SKM-1 treated with dmso at 0.1 percent for 144 hours (cell line): ENCODE measurements around the gene TNRC6A.

Experiments used
- DNase-seq: peaks from one replicate; lab custom pipeline; 2025; ENCODE audit not compliant: unreplicated experiment; lab: John Stamatoyannopoulos, UW

Gene TNRC6A

DNA sequence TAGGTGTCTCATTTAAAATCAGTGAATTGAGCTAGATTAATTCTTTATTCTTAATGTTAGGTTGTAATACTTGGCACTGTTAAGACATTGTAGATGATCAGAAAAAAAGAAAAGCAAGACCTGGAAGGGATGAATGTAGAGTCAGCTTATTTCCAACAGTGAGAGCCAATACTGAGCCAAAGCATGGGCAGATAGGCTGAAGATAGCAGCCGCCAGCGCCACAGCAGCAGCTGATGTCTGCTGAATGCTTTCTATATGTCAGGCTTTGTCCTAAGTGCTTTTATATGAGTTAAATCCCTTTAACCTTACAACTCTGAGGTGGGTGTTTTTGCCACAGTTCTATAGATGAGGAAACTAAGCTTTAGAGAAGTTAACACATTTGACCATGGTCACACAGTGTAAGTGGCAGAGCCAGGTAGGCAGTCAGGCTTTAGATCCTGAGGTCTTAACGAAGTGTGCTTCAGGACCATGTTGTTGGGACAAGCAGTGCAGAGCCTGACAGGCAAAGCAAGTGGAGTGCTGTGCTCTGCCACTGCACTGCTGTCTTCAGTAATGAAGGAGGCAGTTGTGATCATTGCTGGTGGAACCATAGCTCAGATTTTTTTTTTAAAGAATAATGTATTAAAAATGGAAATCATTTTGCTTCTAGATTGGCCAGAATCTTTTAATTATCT, 25.9 kb downstream of the TNRC6A start:
- DNase-seq: no peak

DNA sequence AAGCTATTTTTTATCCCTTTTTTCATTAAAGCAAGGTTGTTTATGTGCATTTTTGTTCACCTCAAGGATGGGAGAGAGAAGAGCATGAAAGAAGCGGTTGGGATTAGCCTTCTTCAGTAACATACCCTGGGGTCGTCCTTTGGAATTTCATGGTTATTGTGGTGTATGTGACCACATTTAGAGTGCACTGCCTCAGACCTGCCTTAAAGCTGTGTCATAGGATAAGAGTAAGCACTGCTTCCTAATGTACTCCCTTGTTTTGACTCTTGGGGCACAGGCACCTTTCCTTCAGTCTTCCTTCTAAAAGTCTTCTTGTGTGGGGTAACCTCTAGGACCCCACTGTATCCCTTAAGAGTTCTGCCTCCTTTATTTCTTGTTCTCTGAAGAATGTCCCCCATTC, 28.9 kb downstream of the TNRC6A start:
- no peak for DNase-seq

DNA sequence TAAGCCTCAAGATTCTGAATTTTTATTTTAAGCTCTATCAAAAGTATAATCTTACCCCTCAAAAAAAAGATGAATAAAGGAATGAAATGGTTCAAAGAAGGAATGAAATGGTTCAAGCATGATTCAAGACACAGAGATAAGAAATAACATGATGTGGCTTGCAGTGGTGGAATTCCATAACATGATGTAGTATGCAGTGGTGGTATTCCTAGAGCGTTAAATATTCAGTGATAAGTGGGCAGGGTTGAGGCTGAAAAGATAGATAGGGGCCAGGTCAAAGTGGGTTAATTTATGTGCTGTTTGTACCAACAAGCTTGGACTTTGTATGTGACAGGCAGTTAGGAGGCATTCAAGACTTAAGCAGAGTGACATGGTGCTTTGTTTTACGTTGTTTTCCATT, 29.6 kb downstream of the TNRC6A start:
- no peak for DNase-seq

DNA sequence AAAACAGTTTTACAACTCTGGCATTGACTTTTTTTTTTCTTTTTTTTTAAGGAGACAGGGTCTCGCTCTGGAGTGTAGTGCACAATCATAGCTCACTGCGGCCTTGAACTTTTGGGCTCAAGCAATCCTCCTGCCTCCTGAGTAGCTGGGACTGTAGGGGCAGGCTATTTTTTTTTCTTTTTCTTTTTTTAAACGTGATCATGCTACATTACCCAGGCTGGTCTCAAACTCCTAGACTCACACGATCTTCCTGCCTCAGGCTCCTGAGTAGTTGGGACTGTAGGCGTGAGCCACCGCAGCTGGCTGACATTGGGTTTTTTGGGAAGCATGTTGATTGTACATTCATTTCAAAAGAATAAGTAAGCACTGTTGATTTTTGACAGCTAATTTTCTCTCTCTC, 32.1 kb downstream of the TNRC6A start:
- DNase-seq: no peak

DNA sequence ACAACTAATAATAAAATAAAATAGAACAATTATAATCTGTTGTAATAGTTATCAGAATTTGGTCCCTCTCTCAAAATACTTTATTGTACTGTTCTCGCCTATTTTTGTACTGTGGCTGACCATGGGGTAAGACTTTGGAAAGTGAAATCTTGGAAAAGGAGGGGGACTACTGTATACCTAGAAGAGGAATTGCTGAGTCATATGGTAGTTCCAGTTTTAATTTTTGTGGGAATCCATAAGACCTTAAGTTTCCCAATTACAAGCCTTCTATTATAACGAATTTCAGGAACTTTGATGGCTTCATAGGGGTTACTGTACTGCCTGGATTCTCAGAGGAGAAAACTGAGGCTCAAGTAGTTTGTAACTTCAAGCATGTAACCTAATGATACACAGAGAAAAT, 35.5 kb downstream of the TNRC6A start:
- no peak for DNase-seq

DNA sequence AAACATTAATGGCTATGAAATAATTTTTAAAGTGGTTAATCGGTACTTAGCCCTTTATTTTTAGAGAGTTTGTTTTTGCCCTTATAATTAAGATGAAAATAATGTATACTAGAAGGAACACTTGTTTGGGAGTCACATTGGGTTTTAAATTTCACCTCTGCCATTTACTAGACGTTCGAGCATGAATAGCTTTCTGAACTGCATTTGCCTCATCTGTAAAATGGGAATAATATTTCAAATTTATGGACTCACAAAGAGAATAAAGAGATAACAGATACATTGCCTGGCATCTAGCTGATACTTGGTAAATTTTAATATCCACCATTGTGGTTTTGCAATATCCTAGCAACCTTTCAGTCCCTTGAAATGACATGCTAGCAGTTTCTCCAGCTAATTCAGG, 36.6 kb downstream of the TNRC6A start:
- DNase-seq: no peak

DNA sequence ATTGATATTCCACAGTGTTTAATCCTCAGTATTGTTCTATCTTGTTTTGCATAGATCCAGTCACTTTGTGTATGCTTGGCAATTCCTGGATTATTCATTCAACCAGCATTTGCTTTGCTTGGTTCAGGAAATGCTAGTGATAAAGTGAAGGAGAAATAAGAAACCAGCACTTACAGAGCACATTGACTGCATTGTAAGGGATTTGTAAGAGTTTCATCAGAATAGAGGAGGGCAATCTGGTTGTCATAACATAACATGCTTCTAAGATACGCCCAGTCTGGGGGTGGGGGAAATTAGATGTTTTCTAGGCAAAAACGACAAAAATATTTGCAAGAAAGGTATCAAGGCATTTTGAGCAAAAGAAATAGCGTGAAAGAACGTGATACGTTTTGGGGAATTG, 40.4 kb downstream of the TNRC6A start:
- no peak for DNase-seq

DNA sequence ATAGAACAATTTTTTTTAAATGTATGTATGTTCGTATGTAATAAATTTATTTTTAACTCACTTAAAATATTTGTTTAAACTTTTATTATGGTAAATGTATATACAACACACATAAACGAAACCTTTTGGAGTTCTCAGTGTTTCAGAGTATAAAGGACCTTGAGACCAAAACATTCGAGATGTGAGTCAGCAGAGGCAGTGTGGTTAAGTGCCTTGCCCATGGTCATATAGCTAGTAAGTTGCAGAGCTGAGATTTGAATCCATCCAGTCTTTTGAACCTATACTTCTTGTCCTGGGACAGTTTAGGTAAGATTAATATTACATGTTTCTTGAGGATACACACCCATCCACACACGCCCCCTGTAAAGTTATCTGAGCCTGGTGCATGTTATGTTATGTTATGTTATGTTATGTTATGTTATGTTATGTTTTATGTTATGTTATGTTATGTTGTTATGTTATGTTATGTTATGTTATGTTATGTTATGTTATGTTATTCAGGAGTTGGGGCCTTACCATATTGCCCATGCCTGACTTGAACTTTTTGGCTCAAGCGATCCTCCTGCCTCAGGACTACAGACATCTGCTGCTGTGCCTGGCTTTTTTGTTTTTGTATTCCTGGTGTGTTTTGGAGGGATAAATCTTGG, 41.8 kb downstream of the TNRC6A start:
- DNase-seq: no peak

DNA sequence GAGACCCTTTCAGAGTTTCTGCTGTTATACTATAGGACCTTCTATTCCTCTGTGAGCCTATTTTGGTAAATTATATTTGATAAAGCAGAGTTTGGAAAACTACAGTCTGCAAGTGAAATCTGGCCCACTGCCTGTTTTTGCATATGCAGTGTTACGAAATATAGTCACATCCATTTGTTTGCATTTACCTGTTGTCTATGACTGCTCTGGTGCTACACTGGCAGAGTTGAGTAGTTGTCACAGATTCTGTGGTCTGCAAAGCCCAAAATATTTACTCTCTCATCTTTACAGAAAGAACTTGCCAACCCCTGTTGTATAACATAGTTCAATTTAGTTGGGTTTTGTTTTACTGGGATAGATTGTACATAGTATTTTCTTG, 42.3 kb downstream of the TNRC6A start:
- DNase-seq: no peak

DNA sequence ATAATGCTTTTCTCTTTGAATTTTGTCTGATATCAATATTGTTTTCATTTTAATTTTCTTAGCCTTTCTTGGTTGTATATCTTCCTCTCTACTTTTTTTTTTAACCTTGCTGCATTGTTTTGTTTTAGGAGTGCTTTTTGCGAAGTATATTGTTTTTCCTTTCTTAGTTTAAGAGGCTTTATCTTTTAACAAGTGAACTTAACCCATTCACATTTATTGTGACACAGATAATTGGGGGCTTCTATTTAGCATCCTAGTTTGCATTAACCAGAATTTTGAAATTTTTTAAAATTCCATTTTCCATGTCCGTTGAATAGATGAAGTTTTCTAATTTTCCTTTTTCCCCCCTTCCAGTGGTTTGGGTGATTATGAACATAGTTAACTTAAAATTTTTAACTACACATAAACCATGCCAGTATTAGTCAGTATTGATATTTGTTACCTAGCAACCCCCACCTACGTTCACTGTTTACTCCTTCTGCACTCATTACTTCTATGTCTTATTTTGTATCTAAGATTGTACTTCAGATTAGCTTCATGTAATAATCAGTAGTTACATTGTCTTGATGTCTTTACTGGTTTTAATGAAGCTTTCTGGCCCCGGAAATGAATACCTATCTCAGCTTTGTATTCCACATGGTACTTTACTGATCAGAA, 44.4 kb downstream of the TNRC6A start:
- DNase-seq: no peak

DNA sequence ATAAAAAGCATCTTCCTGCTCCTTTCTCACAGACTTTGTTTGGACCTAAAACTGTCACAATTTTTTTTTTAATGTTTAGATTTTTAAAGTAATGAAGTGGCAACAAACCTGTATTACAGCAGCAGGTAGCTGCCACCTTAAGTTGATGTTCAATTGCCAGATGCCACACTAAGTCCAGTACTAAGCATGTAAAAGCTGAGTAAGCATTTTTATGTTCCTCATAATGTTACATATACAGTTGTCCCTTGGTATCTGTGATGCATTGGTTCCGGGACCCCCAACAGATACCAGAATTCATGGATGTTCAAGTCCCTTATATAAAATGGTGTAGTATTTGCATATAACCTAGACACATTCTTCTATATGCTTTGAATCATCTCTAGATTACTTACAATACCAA, 45.1 kb downstream of the TNRC6A start:
- no peak for DNase-seq

DNA sequence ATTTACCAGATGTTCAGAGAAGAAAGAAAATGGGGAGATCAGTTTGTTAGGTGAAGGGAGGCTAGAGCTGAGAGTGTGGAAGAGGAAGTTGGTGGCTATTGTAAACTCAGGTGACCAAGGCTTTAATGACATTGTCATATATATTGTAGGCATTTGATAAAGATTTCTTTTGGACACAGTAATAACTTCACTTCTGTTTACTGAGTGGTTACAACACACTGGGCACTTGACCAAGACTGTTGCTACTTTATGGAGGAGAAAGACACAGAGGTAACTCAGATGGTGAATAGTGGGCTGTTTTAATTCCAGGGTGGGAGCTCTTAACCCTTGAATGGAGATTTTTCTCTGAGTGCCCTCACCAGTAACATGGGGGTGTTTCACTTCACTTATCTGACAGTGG, 46.0 kb downstream of the TNRC6A start:
- no peak for DNase-seq

DNA sequence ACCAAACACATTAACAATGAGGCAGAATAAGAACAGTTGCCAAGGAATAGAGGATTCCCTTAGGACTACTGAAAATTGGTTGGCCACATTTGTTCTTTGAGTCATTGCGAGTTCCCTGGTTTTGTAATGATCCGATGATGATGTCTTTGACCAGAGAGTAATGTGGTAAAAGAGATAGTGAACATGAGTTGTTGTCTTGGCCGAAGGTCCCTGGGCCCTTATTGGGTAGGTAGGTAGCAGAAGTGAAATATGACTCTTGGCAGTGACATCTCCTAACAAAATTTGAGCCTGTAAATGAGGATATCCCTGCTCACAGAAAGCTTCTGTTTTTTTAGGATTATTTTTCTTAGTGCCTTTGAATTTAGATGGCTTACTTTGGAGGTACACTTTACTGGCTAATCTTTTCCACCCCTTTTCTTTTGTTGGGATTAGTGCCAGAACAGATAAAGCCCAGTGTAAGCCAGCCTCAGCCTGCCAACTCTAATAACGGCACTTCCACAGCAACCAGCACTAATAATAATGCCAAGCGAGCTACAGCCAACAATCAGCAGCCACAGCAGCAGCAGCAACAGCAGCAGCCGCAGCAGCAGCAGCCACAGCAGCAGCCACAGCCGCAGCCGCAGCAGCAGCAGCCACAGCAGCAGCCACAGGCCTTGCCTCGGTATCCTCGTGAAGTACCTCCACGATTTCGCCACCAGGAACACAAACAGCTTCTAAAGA, 47.2 kb downstream of the TNRC6A start:
- DNase-seq: no peak

DNA sequence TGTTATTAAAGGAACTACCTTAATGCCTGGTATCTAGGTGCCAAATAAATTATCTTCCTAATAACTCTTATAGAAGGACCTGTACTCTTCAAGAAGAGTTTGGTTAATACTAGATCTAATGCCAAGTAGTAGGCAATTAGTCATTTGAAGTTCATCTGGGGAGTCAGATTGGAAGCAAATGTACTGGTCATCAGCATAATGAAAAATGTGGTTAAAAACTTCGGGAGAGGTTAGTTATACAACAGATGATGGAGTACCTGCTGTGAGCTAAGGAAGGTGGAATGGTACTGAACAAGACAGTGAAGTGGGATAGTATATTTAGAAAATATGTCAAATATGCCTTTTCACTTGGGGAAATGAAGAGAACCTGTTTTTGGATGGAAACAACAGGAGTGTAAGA, 49.2 kb downstream of the TNRC6A start:
- no peak for DNase-seq

DNA sequence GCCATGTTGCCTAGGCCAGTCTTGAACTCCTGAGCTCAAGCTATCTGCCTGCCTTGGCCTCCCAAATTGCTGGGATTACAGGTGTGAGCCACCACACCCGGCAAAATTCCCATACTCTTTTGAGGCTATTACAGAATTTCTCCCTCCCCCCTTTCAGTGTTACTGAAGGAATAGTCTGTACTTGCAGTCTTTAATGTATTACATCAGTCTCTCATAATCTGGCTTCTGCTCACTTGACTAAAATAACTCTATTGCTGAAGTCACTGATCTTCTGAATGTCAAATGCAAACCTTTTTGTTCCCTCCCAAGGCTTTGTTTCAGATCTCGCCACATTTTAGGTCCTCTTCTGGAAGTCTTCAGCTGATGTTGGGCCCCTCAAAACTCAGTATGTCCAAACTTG, 51.8 kb downstream of the TNRC6A start:
- no peak for DNase-seq

DNA sequence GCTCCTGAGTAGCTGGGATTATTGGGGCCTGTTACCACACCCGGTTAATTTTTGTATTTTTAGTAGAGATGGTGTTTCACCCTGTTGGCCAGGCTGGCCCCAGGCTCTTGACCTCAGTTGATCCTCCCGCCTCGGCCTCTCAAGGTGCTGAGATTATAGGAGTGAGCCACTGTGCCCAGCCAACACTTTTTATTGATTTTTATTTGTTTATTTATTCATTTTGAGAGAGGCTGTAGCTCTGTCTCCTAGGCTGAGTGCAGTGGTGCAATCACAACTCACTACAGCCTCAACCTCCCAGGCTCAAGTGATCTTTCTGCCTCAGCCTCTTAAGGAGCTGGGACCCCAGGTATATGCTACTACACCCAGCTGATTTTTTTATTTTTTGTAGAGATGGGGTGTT, 54.7 kb downstream of the TNRC6A start:
- DNase-seq: no peak

DNA sequence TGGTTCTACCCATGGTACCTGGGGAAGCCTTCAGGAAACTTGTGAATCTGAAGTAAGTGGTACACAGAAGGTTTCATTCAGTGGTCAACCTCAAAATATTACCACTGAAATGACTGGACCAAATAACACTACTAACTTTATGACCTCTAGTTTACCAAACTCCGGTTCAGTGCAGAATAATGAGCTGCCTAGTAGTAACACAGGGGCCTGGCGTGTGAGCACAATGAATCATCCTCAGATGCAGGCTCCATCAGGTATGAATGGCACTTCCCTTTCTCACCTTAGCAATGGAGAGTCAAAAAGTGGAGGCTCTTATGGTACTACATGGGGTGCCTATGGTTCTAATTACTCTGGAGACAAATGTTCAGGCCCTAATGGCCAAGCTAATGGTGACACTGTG, 60.4 kb downstream of the TNRC6A start:
- DNase-seq: no peak

DNA sequence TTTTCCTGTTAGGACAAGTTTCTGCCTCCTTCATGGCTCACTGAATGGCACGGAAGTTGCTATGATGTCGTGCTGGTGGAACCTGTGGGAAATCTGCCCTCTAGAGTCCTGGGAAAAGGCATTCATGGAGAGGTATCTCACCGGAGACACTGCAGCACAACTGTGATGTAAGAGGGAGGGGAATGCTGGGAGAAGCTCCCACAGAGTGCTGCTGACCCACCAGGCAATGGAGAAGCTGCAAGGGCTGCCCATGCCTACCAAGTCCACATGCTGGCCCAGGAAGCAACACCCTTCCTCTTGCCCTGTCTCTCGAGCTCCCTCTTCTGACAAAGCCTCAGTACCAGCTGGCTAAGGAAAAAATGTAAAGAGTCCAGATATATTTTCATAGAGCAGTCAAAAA, 71.1 kb downstream of the TNRC6A start:
- no peak for DNase-seq

DNA sequence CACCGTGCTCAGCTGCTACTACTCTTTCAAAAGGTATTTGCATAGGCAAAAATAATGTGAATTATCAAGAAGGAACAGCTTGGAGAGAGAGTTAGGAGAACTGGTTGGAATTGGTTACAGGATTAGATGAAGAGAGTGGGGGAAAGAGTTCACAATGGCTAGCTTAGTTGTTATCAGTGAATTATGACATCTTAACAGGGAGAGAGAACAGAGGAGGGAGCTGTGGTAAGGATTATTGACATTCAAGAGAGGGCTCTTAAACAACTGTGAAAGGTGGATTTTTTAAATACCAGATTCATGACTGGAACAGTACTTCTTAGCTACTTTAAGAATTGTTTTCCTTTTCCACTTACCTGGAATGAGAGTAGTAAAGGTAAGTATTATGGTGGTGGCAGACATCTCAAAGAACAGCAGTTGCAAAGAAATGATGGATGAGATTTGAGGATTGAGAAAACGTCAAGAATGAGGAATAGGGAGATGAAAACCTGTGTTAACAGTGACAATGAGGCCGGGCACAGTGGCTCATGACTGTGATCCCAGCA, 72.4 kb downstream of the TNRC6A start:
- no peak for DNase-seq

DNA sequence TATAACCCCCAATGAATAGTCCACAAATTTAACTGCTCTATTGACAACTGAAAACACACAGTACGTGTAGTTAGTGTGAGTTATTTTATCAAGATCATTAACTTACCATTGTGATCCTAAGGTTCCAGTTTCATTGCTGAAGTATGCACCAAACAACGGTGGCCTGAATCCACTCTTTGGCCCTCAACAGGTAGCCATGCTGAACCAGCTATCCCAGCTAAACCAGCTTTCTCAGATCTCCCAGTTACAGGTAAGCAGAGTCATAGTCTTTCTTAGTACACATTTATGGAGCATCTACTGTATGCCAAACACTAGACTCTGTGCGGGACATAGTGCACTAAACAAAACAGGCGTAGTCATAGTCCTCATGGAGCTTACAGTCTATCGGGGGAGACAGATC, 76.0 kb downstream of the TNRC6A start:
- no peak for DNase-seq

DNA sequence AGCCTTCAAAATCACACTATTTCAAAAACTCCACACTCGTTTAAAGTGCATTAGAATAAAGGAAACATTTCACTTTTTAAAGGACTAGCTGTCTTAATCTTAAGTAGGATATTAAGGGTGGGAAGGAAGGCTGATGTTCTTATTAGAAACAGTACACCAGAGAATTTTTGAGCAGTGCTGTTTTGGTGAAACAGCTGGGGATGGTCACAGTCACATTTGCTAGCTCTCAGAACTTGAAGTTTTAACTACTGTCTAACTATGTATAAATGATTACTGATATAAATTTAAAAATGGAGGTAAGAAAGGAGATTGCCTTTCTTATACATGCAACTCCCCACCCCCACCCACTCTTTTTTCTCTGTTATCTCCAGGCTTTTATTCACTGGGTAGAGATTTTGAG, 77.8 kb downstream of the TNRC6A start:
- DNase-seq: no peak
